NCI-H2171 (cell line): Measurements from ENCODE around the gene ERGIC1.

ENCODE experiments used
- DNase-seq: peaks from one replicate; lab custom pipeline; 2025; lab: John Stamatoyannopoulos, UW

The ERGIC1 gene

DNA sequence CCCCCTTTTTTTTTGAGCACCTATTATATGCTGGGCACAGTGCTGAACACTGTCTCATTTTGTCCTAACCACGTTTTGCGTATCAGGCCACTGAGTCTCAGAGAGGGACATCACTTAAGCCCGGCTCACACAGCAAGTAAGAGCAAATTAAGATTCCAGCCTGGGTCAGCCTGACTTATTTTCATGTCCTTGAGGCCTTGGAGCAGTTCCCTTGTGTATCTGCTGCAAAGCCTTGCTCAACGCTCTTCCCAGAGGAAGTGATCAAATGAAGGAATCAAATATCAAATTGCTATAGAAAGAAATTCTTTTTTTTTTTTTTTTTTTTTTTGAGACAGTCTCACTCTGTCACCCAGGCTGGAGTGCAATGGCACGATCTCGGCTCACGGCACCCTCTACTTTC, 30.7 kb downstream of the ERGIC1 start:
- no peak for DNase-seq

DNA sequence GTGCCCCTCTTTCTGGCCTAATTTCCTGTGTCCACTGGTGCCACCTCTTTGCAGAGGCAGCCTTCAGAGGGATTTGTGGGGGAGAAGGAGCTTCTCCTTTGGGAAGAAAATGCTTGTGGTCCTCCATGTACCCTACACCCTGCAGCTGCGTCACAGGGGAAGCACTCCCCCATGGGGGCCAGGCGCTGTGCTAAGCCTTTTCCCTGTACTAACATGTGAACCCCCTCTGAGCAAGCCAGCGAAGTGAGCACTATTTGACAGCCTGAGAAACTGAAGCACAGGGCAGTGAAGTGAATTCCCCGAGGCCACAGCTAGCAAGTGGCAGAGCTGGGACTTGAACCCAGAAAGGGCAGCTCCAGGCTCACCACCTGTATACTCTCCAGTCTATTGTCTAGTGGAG, 32.3 kb downstream of the ERGIC1 start:
- no peak for DNase-seq

GRCh38 chr5:172866802-172867748, 33.0 kb downstream of the ERGIC1 start:
- no peak for DNase-seq

DNA sequence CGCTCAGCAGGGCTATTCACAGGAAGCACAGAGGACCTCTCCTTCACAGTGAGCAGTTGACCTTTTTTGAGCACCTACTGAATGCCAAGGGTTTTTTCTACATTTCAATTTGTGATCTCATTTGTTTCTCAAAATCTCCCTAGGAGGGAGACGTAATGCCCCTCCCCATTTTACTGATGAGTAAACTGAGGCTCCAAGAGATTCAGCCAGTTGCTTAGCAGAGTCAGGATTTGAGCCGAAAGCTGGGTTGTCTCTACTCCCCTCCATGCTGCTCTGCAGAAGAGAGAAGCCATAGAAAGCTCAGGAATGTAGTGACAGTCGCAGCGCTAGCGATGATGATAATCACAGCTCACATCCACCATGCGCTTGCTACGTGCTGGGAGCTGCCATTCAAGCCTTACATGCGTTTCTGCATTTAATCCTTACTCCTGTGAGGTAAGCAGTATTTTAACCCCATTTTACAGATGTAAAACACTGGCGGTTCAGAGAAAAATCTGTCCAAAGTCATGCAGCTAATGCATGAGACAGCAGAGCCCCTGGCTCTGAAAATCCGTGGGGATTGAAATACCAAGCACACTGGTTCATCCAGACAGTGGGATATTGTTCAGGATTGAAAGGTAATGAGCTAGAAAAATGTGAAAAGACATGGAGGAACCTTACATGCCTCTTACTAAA, 33.8 kb downstream of the ERGIC1 start:
- DNase-seq, result no peak

DNA sequence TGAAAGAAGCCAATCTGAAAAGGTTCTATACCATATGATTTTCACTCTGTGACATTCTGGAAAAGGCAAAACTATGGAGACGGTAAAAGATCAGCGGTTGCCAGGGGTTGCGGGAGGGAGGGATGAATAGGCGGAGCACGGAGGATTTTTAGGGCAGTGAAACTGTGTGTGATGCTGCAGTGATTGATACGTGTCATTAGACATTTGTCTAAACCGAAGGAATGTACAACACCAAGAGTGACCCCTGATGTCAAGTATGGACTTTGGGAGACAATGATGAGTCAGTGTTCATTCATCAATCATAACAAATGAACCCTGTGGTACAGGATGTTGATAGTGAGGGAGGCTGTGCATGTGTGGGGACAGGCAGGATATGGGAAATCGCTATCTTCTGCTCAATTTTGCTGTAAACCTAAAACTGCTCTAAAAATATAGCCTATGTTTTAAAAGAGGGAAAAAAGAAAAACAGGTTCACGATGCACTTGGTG, 34.4 kb downstream of the ERGIC1 start:
- no peak for DNase-seq

DNA sequence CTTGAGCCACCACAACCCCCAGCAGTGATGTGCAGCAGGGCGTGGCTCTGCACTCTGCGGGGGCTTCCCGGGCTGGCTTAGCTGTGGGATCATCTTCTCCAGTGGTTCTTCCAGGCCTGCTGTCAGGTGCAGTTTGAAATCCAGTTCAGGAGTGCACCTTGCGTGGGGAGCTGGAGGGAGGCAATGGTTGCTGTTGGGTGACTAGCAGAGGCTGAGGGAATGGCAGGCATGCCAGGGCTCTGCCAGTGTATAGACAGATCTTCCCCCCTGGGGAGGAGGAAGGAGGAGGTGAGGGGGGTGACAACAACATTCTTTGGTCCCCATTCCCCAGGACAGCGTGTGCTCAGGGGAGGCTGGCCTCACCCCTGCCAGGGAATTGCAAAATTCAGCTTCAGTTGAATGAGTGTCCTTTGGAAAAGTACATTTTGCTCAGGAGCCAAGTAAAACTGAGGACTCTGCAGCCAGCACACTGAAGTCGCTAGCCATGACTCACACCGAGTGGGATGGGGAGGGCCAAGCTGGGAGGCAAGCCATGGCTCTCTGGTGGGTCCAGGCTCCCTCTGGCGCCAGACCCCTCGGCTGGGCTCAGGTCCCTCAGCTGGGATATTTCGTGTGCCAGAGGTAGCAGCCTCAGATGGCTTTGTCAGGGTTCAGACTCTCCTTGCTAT, 35.0 kb downstream of the ERGIC1 start:
- DNase-seq, result no peak

- DNase-seq, result no peak
Measured at GRCh38 chr5:172869691-172870090, 35.6 kb downstream of the ERGIC1 start.

- no peak for DNase-seq
Measured at GRCh38 chr5:172870291-172870714, 36.3 kb downstream of the ERGIC1 start.

- DNase-seq, result no peak
Measured at GRCh38 chr5:172870715-172871461, 36.8 kb downstream of the ERGIC1 start.

- DNase-seq, result no peak
Measured at GRCh38 chr5:172871536-172871935, 37.5 kb downstream of the ERGIC1 start.

- no peak for DNase-seq
Measured at GRCh38 chr5:172871982-172872381, 37.9 kb downstream of the ERGIC1 start.

GRCh38 chr5:172872997-172873491, 39.0 kb downstream of the ERGIC1 start:
- DNase-seq, result no peak

DNA sequence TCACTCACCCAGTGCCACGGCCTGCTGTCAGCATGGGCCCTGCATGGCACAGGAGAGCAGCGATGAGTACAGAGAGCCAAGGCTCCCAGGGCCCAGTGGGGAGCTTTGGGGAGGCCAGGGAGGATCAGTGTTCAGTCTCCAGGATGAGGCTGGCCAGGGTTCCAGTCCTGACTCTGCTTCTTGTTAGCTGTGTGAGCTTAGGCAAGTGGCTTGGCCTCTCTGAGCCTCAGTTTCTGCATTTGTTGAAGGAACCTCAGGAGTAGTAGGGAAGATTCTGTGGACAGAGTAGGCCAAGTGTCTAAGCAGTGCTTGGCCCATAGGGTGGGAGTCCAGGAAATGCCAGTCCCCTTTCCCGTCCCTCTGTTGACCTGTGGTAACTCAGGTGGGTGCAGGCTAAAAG, 39.5 kb downstream of the ERGIC1 start:
- DNase-seq, result no peak

DNA sequence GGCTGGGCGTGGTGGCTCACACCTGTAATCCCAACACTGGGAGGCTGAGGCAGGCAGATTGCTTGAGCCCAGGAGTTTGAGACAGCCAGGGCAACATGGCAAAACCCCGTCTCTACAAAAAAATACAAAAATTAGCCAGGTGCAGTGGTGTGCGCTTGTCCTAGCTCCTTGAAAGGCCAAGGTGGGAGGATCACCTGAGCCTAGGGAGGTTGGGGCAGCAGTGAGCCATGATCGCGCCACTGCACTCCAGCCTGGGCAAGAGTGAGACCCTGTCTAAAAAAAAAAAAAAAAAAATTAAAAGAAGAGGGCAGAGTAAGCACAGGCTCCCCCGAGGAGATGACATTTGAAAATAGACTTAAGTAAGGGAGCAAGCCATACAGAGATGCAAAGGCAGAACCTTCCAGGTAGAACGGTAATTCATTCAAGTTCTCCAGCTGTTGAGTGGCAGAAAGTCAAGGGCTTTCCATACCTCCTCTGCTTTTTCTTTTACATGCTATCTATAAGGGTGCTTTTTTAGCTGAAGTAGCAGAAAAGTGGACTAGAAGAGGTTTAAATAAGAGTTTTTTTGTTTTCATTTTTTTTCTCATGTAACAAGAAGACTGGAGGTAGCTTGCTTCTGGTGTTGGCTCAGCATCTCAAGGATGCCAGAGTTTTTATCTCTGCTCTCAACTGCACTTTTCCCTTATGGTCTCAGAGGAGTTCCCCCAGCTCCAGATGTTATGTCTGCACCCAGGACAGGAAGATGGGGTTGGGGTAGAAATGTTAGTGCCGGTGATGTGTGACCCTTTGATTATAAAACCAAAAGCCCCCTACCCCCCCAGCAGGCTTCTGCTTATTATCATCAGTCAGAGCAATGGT, 40.8 kb downstream of the ERGIC1 start:
- DNase-seq, result no peak

GRCh38 chr5:172875505-172876279, 41.6 kb downstream of the ERGIC1 start:
- no peak for DNase-seq

GRCh38 chr5:172876578-172876977, 42.5 kb downstream of the ERGIC1 start:
- DNase-seq, result no peak

- DNase-seq, result no peak
Measured at GRCh38 chr5:172877466-172878260, 43.6 kb downstream of the ERGIC1 start.

- DNase-seq, result no peak
Measured at GRCh38 chr5:172878585-172878932, 44.5 kb downstream of the ERGIC1 start.
